GM10266 (cell line): Measurements from ENCODE around the gene MRTO4.
A peak's percentile ranks its signal among the peaks of the same experiment; 100 is the strongest.

Source experiments
- DNase-seq: peaks from one replicate; pipeline ENCODE4 v3.0.0; 2012; ENCODE audit errors: extremely low spot score
- TF ChIP-seq, protein P1 (sequence below): IDR thresholded peaks from 2 replicates; pipeline ENCODE4 v1.5.1; 2012; ENCODE audit warnings: mild to moderate bottlenecking, low read depth; ENCODE audit not compliant: control insufficient read depth, insufficient read depth; ENCODE audit errors: missing control alignments

The MRTO4 gene

DNA sequence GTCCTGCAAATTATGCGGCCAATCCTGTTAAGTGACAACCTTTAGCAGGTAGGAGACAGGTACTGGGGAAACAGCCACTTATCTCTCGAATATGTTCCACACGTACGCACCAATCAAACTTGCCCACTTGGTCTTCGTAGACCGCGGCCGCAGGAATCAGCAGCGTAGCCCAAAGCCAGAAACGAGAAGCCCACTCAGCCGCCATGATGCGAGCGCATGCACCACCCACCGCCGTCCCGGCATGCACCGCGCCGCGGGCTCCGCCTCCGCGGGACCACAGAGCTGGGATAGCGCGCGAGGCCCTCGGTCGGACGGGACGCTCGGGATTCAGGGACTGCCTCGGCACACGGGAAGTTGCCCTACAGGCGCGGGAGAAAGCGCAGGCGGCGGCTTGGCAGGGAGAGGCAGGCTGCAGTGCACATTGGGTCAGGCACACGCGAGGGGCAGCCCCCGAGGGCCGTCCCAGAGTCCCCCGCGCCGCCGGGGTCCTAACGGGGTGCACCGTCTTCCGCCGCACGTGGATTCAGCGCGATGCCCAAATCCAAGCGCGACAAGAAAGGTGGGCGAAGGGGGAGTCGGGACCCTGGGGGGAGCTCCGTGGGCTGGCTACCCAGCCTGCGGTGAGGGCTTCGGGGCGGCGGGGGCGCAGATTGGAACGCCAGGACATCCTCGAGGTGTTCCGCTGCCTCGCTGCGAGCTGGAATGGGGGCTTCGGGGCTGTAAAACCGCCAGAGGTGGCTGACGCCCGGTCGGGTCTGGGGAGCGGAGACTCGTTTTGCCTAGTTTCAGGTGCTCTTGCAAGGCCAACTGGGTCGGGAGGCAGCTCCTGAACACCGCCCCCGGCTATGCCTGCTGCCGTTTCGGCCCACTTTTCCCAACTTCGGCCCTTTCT, at the start of gene MRTO4, which contains the start of gene EMC1:
Gene MRTO4 (plus strand): TSS at position 501 of the 892 bp plus-strand sequence. CDS start 31 bp downstream, at position 532.
Gene EMC1 (minus strand): TSS at position 220 of the 892 bp plus-strand sequence. CDS start 15 bp downstream, at position 205.
- DNase-seq, result peak; percentile 91
- TF ChIP-seq, protein P1, sequence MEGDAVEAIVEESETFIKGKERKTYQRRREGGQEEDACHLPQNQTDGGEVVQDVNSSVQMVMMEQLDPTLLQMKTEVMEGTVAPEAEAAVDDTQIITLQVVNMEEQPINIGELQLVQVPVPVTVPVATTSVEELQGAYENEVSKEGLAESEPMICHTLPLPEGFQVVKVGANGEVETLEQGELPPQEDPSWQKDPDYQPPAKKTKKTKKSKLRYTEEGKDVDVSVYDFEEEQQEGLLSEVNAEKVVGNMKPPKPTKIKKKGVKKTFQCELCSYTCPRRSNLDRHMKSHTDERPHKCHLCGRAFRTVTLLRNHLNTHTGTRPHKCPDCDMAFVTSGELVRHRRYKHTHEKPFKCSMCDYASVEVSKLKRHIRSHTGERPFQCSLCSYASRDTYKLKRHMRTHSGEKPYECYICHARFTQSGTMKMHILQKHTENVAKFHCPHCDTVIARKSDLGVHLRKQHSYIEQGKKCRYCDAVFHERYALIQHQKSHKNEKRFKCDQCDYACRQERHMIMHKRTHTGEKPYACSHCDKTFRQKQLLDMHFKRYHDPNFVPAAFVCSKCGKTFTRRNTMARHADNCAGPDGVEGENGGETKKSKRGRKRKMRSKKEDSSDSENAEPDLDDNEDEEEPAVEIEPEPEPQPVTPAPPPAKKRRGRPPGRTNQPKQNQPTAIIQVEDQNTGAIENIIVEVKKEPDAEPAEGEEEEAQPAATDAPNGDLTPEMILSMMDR, result no peak

DNA sequence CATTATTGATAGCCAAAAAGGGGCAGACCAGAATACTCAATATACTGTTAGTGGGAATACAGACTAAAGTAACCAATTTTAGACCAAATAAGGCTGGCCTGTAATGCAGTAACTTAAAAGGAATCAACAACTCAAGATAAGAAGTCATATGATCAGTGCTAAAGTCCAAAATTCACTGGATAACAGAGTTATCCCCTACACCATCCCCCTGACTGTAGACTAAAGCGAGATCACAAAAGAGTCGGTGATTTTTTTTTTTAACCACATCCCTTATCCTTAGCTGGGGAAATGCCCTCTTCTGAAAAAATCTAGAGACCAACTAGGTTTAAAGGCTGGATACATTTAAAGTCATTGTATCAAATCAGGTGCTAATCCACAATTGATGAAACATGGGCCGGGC, 49.2 kb upstream of the MRTO4 start:
- TF ChIP-seq, protein P1, result no peak
- DNase-seq, result no peak

DNA sequence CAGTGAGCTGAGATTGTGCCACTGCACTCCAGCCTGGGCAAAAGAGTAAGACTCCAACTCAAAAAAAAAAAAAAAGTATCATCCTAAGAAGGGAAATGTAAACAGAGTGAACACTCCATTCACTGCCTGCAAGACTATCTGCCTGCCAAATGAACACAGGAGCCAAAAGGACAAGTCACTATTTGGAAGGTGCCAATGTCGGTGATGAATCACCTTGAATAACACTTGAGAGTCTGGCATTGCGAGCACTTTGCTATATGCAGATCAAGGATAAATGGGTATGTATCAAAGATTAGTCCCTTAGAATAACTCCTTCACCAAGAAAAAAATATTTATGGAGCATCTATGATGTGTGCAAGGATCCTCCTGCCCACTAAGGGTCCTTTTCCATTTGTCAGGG, 48.2 kb upstream of the MRTO4 start:
- DNase-seq, result no peak
- TF ChIP-seq, protein P1, result no peak

DNA sequence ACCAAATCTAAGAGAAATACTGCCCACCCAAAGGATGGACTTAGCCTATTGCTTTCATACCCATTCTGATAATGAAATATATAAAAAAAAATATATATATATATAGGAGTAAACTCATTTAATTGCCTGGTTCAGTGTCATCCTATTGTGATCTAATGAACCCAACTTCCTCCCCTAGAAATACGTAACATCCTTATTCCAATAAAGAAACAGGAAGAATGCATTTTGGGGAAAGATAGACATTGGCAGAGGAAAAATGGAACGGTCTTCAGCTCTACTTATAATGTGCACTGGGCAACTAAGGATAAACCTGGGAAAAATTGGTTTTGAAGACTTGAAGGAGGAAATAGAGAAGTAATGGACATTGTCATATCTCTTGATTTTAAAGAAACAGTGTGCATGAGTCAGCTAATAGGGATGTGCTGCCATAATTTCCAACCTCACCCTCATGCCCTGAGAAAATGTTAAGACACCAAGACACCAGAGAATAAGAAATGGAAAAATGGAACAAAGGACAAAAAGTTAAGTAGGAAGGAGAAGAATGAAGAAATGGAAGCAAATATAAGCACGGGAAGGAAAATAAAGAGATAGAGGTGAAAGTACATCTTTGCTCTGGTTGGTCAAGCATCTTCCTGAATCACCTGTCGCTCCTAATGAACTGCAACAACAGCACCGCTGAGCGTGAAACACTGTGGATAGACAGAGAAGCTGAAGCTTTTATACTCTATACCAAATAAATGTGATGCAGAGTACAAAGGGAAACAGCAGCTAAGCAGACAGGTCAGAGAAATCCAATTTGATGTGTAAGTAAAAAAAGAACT, 46.9 kb upstream of the MRTO4 start:
- DNase-seq, result no peak

DNA sequence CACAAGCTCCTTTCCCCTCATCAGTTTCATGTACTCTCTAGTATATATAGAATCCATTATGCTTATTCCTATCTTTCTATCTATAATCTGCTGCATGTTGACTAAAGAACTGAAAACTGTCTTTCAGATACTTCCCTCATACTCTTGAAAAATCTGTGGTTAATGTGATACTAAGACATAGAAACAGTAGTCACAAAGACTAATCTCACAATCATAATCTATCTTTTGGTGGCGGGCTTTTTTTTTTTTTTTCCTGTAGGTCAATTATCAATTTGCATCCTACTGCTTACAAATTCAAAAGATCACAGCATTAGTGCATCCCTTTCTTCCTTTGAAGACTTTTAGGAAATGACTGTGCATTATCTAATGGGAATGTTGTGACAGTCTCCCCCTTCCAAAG, 46.2 kb upstream of the MRTO4 start:
- peak; percentile 49 for DNase-seq
- TF ChIP-seq, protein P1, result no peak

More for the DNA sequence above, 46.9 kb upstream of the MRTO4 start:
- TF ChIP-seq, protein P1, result no peak

DNA sequence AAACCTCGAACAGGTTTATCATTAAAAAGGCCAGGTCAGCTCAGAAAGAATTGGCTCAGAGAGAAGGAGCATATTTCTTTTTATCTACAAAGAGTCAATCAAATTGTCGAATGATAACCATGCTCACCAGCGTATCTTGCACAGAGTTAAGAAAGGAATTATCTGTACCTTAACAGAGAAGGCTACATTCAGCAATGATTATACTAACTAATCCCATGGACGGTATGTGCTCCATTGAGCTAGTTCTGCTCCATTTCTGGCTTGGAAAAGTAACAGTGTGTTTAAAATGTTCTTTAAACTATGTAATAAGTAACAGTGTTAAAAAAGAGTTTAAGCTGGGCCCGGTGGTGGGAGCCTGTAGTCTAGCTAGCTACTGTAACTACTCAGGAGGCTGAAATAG, 45.8 kb upstream of the MRTO4 start:
- no peak for DNase-seq
- TF ChIP-seq, protein P1, result no peak
